NCI-H2081 treated with DMSO at 0.1 percent for 48 hours (cell line): ENCODE data around the gene RAB35.
A peak's percentile ranks its signal among the peaks of the same experiment; 100 is the strongest.

Experiments used
- DNase-seq: peaks from one replicate; lab custom pipeline; 2025; lab: John Stamatoyannopoulos, UW

RAB35 gene

DNA sequence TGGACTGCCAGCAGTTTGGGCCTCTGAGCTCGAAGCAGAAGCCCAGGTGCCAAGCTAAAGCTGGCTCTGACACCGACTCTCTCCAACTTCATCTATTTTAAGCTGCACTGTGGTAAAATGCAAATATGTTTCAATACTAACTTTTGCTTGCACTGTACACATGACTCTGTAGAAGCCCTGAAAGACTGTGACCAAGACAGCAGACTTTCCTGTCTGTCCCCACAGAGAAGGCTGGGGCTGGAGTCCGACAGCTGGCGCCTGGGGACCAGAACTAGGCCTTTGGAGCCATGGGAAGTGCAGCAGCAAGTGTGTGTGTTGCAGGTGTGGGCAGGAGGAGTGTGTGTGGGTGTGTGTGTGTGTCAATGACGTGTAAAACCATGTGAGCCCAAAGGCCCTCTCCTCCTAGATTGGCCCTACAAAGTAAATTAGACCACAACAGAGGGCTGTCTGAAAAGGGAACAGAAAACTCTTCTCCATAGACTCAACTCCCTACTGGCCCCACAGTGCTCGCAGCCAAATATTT is 16.4 kb upstream of the RAB35 start:
- no peak for DNase-seq

GRCh38 chr12:120132054-120132836 is 15.7 kb upstream of the RAB35 start:
- peak; percentile 10 for DNase-seq

DNA sequence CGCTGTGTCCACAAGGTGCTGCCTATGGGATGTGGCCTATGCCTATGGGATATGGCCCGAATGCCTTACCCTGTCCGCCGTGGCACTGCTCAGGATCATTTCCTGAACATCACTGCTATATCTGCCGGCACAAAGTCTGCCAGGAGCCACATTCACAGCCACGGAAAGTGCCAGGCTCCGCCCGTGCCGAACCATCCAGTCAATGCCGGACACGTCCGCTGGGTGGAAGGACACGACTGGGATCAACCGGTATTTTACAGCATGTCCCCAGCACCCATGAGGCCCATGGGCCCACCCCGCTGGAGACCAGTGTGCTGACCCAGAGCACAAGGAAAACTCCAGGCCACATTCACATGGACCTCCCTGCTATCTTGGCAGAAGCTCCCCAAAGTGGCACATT is 14.6 kb upstream of the RAB35 start:
- no peak for DNase-seq

DNA sequence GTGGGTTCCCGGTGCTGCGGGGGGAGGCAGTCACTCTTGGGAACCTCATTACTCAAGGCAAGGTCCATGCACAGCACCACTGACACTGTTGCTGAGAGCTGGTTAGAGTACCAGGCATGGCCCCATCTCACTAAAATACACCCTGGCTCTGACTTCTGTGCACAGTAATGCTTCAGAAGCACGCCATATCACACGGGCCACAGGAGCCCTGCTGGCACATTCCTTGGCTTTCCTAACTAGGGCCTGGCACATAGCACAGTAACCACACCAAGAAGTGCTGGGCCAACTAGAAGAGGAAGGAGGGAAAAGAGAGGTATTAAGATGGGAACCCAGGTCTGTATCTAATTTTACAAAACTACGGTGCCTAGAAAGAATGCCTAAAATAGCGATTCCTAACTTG is 13.5 kb upstream of the RAB35 start:
- DNase-seq: no peak

DNA sequence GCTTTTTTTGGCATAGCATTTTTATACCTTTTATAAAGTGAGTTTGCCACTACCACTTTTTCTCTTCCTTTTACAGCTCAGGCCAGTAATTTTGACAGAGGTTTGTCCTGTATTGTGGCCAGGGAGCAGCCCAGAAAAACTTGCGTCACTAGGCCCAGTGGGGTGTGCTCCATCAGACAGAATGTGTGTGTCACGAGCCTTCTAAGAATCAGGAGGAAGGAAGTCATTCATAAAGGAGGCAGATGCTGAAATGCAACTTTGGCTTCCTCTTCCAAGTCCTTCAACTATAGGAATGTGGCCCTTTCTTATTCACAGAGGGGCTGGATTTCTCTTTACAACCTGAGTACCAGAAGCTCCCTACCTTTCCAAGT is 10.1 kb upstream of the RAB35 start:
- DNase-seq: no peak

DNA sequence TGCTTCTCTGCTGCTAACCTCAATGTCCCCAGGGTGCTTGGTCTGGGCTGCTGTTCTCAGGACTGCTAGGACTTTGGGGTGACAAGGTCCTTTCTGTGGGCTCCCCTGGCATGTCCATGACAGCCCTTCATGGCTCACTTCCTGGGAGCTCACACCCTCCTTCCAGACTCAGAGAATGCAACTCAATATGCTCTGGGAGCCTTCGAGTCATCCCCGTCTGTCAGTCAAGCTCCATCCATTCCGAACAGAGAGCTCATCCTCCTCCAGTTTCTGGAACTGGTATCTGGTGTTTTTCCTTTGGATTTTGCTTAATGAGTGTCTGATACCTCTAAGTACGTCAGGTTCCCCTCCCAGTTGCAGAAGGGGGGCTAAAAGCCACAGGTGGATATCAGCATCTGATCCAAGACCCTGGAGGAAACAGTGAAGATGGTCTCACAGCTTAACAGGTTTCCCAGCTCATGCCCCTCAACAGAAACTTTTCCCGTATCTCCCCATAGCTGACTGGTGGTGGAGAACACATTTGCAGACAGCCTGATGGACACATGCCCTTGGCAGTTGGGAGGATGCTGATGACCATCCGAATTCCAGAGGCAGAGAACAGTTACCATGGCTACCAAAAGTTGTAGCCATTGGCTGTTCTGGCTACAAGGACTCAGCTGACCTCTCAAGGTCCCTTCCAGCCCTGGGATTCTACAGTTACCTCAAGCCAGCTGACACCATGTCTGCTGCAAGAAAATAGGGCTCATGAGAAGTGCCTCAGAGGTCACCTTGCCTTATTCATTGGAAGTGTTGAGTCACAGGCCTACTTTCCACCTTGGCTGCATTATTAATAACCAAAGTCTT is 9.5 kb upstream of the RAB35 start:
- DNase-seq: no peak

- DNase-seq: no peak
These were observed 8.5 kb upstream of the RAB35 start for GRCh38 chr12:120125029-120125428.

DNA sequence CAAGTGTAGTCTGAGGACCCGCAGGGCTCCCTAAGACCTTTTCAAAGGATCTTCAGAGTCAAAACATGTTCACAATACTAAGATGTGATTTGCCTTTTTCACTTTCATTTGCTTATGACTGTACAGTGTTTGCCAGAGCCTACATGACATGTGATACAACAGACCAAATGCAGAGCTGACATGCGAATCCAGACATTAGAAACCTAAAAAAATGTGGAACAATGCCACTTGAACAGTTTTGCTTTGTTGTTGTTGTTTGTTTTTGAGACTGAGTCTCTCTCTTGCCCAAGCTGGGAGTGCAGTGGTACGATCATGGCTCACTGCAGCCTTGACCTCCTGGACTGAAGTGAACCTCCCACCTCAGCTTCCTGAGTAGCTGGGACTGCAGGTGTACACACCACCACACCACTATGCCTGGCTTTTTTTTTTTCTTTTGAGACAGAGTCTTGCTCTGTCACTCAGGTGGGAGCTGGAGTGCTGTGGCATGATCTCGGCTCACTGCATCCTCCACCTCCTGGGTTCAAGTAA is 5.3 kb upstream of the RAB35 start:
- DNase-seq: no peak

GRCh38 chr12:120121343-120121742 is 4.8 kb upstream of the RAB35 start:
- DNase-seq: no peak

DNA sequence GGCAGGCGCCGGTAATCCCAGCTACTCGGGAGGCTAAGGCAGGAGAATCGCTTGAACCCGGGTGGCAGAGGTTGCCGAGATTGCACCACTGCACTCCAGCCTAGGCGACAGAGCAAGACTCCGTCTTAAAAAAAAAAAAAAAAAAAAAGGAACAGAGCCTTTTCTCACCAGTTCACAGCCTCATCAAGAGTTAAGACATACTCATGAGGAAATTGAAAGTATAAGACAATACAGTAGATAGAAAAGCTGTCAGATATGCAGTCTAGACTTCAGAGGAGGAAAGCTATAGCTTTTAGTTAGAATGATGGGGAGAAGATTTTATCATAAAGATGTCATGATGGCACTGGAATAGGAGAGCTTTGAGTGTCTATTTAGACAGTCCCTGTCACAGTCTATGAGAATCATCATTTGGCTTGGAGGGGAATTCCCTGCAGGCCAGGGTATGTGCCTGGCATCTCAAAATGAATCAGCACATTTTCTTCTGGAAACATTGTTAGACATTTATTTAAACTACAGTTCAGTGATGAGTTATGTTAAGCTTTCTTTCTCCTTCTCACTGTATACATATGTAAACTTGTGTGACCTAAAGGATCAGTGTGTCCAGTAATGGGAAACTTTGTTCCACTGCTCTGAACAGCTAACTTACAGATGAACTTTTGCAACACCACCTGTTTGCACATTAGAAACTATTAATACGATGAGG is 2.9 kb upstream of the RAB35 start:
- no peak for DNase-seq

DNA sequence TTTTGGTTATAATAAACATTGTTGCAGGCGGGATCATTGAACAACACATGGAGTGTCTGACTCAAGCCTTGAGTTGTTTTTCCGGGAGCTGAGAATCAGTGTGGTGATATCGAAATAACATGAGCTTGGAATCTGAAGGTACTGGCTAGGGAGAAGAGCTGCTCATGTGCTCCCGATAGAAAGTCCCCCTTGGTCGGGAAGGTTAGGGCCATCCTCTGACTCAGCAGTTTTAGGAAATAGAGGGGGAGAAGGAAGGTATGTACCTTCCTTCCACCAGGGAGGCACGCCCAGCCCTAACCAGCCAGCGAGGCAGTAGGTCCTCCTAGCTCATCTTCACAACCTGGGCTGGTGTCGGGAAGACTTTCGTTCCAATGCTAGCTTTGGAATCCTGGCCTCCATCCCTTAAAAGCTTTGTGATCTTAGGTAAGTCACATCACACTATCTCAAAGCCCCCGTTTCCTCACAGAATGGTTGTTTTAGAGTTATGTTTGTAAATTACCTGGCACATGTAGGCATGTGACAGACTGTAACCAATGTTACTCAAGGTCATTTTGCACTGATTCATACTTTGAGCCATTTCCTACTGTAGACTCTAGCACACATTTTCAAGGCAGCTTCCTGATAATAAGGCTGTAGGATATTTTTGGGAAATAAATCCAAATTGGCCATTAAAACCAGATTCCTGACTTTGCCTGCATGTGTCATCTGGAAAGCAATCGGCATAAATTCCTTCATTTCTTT is 1.9 kb upstream of the RAB35 start:
- DNase-seq: no peak

DNA sequence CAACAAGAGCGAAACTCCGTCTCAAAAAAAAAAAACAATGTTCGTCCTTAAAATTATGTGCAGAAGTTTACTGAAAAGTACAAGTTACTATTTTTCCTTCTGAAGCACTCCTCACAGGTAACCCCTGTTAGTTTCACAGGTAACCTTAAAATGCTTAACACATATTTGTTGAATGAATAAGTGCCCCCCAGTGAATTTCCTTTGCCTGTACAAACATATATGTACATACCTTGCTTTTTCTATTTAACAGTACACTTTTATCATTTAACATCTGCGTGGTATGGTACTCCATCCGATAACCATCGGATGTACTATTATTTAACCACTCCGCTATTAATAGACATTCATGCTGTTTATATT is 1.4 kb upstream of the RAB35 start:
- no peak for DNase-seq

DNA sequence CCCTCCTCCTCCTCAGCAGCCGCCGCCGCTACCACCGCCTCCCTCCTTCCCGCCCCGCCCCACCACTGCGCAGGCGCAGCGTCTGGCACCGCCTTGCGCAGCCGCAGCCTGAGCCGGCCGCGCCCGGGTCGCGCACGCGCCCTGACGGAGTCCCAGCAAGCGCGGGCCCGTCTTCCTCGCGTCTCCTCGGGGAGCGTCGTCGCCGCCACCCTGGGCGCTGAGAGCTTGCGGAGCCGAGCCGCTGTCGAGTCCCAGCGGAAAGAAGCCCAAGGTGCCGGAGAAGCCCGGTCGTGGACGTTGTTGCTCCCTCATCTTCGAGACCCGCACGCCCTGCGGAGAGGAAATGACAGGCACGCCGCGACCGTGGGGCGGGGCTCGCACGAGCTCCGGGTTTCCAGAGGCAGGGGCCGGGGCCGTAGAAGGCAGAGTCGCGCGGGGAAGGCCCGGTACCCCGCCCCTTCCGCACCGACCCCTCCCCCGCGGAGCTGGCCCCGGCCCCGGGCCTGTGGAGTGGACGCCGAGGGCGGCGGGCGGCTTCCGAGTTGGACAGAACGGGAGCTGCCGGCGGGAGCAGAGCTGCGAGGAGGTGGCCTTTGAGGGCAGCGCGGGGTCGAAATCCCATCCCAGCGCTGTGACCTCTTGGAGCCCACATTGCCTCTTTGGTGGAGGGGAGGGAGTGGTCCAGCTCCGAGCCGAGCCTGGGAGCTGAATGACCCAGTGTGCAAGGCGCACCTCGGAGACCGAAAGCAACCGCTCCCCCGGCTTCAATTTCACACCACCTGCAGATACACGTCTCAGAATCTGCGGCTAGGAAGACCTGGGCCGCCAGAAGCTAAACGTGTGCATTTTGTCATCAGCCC is 469 bp upstream of the RAB35 start:
- peak; percentile 31 for DNase-seq

GRCh38 chr12:120115692-120116440 is 687 bp downstream of the RAB35 start:
- no peak for DNase-seq

- DNase-seq: no peak
These were observed 1.5 kb downstream of the RAB35 start for GRCh38 chr12:120115066-120115465.

DNA sequence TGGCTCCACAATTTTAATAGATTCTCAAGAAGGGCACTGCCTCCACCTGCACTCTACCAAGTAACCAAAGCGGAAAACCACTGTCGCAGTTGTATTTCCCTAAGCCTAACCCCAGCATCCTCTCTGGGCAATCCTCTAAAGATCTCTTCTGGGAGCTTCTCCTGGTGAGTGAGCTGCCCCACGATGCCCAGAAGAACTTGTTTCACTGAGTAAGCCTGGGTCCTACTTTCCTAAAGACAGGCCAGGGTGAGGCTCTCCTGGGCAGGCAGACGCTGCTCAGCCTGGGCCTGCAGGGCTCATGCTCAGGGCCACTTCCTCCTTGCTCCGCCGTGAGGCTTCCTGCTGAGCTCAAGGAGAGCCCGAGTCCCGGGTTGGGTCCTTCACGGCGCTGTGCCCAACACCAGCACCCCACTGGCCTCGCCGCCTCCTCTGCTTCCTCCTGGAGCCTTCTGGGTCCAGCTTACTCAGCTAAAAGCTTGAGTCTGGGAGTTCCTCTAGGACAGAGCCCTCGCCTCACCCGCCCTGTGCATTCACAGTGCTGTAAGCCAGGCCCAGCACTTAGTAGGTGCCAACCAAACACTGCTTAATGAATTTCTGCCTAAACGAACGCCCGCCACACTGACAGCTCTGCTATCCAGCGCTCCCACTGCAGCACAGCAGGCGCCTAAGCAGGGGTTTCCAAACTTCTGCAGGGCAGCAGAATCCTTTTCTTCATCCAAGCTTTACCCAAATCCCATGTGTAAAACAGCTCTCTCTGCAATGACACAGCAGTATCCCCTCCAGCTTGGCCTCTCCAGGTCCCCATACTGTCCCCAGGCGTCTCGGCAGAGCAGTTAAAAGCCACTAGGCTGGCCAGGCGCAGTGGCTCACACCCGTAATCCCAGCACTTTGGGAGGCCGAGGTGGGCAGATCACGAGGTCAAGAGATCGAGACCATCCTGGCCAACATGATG is 5.7 kb downstream of the RAB35 start:
- no peak for DNase-seq

GRCh38 chr12:120109570-120110267 is 6.8 kb downstream of the RAB35 start:
- no peak for DNase-seq

DNA sequence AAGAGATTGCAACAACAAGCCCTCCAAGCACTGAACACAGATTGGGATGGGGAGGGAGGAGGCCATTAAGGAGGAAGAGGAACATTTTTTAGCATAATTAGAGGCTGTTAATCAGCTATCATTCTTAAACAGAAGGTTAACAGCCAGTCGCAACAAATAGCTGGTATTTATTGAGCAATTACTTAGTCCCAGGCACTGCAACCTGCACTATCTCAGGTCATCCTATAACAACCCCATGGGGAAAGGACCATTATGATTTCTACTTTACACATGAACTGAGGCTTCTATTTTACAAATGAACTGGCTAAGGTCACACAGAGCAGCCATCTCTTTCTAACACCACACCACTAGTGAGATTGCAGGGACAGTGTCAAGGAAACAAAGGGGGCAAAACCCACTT is 10.4 kb downstream of the RAB35 start:
- DNase-seq: no peak
